HG02678 (cell line): Measurements from ENCODE around the gene AFF2.

Source experiments
- ATAC-seq: cut with Tn5 transposase; IDR thresholded peaks from one replicate; pipeline ENCODE4 v1.9.1; 2021; ENCODE audit warnings: mild to moderate bottlenecking, moderate library complexity; ENCODE audit not compliant: unreplicated experiment

Gene AFF2

DNA sequence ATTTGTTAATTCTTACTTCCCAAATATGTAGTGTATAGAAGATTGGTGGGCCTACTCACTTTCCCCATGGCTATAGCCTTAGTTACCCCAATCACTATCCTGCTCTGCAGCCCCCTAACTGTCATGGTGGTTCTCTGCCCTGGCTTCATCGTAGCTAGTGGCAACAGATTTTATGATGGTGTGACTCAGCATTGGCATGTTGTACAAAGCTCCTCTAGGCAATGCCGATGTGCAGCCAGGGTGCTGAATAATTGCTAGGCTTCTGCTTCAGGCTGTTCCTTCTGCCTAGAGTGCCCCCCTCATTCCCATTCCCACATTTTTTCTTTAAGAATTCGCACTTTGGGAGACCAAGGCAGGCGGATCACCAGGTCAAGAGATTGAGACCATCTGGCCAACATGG, 35.2 kb downstream of the AFF2 start:
- no peak for ATAC-seq

DNA sequence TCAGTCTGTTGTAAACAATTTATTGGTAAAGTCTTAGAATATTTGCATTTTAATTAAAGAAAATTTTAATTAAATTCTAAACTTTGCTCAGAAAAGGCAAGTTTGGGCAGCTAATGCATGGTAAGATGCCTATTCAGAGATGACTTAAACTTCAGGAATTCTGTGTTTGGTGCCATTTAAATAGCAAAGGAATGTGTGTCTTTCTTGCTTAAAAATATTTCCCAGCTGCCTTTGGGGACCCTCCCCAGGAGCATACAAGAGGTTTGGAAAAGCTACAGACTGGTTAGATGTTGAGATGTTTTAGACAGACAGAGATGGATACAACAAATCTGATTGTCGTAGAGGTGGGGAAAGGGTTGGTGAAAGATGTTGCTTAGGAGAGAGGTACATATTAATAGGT, 36.5 kb downstream of the AFF2 start:
- no peak for ATAC-seq

DNA sequence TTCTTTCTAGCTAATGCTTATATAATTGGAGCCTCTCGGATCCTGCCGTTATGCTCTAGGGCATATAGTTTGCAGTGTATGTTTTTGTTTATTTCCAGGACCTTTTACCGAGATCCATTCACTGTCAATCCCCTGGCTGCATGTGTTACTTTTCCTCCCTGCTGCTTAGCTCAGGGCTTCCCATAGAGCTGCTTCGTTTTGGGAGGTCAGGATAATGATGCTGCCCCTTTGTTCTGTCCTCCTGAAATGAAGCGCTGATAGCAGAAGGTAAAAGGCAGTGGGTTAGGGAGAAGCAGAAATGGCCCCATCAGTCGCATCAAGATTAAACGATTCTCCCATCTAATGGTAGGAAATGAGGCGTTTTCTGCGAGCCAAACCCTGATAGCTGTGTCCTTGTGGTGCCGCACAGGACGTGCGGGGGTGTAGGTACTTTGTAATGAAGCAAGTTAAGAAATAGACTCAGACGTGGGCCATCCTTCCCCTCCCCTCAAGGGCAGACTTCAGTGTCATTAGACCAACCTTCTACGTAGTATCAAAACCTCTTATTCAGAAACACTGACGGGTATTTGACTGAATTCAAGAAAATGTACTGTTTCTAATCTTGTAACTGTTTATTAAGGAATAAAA, 37.3 kb downstream of the AFF2 start:
- no peak for ATAC-seq

DNA sequence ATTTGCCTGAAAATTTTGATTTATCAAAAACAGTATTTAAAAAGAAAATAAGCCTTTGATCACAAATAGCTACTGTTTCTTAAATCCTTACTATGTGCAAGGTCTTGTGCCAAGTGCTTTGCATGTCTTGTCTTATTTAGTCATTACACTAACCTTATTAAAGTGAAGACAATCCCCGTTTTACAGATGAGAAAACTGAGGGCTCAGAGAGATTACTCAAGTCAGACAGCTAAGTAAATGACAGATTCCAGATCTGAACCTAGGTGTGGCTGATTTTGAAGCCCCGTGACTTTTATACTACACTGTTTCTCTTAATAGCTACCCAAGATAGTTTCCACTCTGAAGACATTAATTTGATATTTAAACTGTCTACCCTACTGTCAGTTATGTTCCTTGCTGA, 38.2 kb downstream of the AFF2 start:
- ATAC-seq, result no peak

DNA sequence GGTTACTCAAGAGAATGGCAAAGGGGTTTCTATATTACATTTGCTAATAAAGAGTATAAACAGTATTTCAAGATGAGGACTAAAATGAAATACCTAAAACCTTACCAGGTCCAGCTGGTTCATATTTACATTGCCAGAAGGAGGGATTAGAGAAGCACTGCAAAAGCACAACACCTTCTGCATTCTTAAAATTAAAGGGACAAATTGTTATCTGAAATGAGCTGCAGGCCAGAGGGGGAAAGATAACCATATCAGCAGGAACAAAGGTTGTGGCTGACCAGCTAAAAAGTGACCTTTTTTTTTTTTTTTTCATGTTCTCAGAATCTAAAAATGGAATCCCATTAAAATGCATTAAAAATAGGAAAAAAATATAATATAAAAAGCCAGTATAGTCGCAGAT, 39.7 kb downstream of the AFF2 start:
- ATAC-seq, result no peak

DNA sequence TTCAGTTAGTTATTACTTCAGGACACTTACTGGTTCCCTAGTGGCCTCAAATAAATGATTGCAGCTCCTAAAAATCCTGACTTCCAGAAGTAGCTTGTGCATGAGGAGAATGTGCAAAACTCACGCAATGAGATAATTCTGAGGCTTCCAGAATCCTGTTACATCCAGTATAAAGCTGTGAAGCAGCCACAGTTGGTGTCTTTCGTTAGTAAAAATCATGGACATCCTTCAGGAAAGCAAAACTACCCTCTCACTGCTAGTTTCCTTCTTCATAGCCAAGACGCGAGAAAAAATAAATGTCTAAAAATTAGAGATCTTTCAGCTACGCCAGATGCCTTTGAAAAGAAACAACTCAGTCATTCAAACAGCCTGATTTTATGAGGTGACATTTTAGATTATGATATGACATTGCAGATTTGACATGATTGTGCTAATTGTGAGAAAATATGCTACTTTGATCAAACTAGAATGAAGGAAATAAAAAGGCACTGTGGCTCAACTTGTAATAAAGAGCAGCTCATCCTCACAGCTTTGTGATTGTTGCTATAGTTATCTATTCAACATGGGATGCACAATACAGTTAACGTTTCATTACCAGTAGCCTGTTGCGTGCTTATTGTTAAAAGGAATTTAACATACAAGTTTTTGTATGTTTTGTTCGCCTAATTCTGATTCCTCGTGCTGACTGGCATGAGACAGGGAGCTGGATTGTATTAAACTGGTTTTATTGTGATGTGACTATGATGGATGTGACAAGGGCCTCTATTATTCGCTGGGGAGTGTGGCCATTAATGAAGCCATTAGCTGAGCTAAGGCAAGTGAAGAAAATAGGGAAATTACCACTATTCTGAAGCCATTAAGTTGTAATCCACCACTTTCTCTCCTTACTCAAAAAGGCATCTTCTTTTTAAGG, 40.5 kb downstream of the AFF2 start:
- peak; percentile 27 for ATAC-seq

DNA sequence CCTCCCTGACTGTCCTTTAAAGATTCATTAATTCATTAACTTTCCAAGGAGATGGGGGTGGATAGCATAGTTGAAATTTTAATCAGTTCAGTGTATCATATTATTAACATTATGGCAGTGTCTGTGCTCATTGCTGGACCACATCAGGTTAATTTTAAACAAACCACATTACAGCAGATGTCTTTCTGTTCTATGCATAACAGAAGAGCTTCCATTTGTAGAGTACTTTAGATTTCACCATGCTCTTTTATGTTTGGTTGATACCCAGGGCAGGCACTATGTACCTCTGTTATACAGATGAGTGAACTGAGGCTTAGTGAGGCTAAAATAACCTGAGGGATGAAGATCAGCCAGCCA, 41.1 kb downstream of the AFF2 start:
- peak; percentile 85 for ATAC-seq

DNA sequence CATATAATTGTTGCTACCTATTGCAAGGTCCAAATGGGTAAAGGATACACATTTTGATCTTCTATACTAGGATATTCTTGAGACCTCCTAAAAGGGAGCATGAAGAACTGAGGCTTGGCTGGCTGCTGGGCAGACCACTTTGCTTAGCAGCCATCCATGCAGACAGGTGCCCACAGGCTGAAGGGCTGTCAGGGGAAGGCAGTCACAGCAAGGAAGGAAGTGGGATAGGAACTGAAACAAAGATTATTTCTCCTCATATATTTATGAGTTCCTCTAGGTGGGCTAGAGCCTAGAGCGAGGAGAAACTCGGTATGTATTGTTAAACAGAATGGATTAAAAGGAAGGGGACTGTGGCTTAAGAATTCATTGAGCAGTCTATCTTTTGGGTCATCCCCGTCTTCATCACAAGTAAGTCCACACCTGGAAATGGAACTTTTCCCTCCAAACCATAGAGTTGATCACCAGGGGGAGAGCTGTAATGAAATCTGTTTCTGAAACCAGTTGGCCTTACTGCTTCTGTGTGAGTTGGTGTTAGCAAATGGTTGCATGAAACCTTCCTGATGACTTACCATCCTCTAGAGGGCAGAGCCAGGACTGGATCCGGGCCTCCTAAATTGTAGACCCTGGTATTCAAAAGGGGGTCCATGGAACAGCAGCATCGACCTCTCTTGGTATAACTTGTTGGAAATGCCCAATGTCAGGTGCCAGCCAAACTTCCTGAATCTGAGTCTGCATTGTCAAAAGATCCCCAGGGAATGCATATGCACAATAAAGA, 42.3 kb downstream of the AFF2 start:
- no peak for ATAC-seq

DNA sequence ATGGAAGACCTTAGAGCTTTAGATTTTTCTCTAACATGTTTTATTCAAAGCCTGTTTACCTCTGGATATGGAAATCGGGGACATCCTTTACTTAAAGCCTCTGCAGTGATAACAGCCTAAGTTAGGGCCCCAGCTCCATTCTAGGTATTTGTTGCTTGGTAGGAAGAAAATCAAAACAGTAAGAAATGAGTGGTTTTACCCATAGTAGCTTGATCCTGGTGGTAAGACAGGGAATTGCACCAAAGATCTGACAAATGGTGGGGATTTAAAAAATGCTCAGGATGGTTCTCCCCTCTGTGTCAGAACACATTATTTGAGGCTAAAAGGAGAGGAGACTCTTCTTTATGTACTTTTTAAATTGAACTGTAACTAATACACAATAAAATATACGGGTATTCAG, 52.4 kb downstream of the AFF2 start:
- ATAC-seq, result no peak

DNA sequence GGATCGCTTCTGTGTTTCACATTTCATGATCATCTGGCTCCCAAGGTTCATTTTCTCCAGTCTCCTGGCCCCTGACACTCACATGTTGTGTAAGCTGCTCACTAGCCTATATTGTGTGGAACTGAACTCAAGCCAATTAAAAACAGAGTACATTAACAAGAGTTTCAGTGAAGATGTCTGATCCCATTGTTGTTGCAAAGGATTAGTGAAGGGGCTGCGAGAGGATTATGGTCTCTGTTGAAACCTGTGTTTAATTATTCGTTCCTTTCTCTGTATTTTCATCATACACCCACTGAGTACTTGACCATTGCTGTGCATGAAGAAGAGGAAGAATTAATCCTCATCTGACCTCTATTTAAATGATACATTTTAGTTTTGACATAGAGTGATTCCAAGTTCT, 54.7 kb downstream of the AFF2 start:
- ATAC-seq, result no peak

DNA sequence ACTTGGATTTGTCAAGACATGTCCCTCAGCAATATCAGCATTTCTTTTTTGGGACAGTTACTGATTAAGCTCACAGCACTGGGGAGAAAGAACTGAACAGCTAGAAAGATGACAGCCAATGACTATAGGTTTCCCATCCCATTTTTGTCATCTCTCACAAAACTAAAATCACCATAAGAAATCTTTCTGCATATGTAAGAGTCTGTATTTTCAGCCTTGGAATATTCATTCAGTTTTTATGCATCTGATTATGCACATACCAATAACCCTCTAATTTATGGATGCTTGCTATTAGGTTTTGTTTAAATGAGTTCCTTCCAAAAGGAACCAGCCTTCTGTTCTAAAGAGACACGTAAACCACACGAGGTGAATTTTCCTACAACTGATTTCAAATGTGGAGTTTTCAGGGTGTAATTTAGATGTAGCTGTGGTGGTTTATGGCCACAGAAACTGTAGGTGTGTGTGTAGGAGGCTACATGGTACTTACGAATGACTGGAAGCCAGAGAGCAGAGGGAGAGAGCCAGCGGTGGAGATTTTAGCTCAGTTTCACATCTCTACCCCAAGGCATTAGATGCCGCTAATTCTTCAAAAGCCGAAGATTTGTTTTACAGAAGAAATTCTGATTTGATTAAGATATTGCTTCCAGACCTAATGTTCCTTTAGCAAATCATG, 55.3 kb downstream of the AFF2 start:
- ATAC-seq, result no peak

DNA sequence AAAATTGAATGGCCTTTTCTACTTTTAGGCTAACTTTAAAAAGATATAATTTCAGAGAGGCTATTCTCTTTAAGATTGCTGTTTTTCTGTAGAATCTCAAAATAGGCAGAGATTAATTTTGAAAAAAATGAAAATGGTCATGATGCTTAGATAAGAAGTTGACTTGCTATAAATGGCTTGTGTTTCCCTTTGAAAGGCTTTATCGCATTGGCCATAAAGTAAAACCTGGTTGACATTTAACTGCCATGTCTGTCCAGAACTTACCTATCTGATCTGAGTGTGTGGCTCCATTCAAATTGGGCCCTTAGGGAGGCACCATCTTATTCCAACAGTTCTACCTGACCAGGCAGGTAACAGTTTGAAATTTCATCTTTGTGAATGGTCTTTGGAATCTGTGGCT, 56.1 kb downstream of the AFF2 start:
- ATAC-seq, result no peak

DNA sequence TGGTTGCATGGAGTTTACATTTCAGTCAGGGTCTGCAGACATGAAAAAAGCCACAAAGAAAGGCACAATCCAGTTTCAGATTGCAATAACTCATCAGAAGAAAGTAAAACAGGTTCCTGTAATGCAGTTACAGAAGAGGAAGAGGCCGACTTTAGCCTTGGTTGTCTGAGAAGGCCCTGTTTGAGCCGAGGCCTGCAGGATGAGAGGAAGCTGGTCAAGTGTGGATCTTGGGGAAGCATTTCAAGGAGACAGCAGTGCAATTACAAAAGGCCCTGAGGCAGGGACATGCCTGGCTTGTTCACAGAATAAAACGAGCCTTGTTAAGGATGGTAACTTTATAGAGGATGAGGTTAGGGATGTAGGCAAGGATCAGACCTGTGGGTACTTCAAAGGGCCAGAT, 62.4 kb downstream of the AFF2 start:
- no peak for ATAC-seq

DNA sequence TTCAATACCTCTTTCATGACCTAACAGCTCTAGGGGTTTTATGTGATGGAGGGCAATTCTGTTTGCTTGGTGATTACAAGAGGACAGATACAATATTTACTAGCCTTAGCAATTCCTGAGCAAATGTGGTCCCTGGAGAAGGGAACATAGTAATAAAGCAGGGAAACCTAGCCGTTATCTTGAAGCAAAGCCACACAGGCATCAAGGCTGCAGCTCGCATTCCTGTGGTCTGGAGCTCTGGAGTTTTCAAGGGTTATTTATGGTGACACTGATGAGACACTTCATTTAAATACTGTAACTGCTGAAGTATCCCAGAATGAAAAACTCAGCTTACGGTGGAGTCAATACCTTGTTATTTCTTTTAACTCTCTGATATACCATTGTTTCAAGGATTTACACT, 66.8 kb downstream of the AFF2 start:
- ATAC-seq, result no peak

DNA sequence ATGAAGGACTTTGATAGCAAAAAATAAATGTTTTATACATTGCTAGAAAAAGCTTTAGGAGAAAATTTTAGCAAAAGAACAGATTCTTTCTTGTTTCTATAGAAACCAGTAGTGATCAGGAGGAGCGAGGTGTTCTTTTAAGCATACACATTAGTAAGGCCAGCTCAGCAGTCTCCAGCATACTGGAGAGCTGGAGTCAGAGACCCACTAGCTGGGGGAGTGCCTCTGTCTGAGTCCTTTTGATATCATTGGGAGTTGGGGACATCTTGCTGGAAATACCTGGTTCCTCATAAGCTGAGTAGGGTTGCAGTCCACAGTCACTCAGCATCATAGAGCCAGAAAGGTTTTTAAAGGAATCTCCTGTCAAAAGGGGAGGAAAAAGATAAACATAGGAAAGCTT, 67.4 kb downstream of the AFF2 start:
- ATAC-seq, result no peak

DNA sequence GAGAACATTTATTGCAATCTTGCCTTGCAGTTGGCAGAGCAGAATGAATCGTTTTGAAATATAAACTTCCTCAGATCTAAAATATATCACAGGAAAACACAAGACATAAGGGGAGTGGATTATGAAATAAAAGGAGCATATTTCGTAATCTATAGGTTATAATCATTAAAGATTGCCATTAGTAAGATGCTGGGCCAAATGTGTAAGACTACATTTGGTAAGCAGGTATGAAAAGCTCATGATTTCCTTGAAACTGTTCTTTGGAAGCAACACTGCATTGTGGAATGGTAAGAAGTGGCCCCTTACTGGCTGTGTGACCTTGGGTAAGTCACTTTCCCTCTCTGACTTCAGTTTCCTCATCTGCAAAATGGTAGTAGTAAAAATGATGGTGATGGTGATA, 68.3 kb downstream of the AFF2 start:
- no peak for ATAC-seq

DNA sequence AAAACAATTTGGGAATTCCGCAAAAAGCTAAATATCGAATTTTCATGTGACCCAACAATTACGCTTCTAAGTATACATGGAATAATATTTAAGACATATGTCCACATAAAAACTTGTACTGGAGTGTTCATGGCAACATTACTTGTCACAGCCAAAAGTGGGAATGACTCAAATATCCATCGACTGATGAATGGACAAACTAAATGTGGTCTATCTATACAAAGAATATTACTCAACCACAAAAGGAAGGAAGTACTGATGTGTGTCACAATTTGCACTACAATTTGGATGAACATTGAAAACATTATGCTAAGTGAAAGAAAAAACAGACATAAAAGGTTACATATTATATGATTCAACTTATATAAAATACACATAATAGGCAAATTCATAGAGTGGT, 71.9 kb downstream of the AFF2 start:
- no peak for ATAC-seq

DNA sequence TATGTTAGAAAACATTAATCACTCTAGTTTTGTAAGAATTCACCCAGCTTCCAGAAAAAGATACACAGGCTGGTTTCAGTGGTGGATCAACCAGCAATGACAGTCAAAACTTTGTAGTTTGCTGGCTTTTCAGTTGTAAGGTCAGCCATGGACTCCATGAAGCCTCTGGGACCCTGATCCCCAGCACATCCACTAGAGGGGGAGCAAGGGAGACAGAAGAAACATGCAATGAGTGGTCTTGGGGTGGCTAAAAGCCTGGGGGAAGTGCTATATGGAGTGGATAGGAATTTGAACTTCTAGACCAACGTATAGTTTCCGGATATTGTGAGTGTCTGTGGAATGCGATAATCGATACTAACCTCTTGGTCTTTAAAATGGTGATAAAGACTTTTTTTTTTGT, 72.7 kb downstream of the AFF2 start:
- ATAC-seq, result no peak

DNA sequence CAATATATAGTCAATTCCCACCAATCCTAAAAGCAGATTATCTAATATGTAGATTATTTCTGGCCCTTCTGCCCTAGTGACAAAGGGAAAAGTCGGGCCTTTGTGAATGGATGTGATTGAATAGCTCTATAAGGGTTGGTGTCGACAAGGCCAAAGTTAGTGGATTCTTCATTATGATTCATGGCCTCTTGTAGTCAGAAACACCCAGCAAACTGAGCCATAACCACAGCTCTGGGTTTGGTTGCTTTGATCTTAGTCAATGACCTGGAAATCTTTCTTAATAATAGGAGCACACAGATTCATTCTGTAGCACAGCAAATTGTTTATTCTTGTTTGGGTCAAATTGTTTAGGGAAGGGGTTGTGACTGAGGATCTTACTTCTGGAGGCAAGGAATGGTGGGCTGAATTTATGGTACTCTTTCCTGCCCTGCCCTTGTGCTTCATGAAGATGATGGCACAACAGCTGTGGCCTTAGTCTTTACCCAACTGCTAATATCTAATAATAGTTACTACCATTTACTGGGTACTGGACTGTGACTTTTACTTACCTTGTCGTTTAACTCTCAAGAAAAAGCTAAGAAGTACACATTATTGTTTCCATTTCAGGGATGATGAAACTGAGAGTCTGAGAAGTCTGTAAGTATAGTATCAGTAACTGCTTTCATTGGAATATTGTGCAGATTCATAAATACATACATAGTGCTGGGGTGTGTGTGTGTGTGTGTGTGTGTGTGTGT, 74.0 kb downstream of the AFF2 start:
- ATAC-seq, result no peak

DNA sequence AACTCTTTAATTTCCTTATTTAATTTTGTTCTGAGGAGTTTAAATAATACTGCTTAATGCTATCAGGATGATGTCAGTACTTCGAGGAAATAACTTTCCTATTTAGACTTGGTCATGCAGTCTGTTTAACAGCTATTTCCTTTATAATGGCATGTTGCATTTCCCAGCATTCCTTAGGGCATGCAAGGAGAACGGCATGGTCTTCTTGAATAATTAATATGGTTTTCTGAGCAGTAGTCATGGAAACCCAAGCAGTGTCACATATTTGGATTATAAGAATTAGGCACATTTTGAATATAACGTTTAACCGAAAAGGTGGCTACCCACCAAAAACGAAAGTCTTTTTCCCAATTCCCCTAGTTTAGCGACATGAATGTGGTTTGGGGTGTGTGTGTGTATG, 76.0 kb downstream of the AFF2 start:
- no peak for ATAC-seq

DNA sequence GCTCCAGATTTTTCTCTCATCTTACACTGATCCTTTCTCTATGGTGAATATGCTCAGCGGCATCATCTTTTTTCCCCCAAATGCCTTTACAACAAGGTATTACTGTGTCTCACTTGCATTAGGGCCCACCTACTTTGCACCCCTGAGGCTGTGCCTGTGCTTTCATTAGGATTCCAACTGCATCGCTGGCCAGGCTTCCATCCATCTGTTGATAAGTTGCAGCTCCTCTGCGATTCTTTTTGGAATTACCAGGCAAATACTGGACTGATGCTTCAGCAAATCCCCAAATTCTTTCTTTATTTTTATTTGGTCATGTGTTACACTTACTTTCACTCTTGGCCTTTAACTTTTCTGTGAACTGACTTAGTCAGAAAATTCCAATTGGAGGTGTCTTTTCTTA, 77.3 kb downstream of the AFF2 start:
- ATAC-seq, result no peak
